Mucosa of gallbladder (tissue), 1 donor: ENCODE data around the gene ARMC3. TPM values are rescaled to one million over a fixed set of nuclear protein-coding genes. Genes with fewer than 3 reads are reported as not detected.
A peak's percentile ranks its signal among the peaks of the same experiment; 100 is the strongest.
"Not testable (repeated sequence)": the region's sequence is repeated elsewhere in the genome, so short reads cannot be mapped to it uniquely, and the experiment has no call there.

Source experiments
- DNase-seq: peaks from one replicate; pipeline ENCODE4 v3.0.0-alpha.2; 2020; ENCODE audit warnings: low spot score
- total RNA-seq: library from RNA; stranded (reverse); gene quantifications from one replicate; pipeline ENCODE4 v1.2.1, GENCODE V29; 2021
- donor health status: DM: no; HTN: no; CAD: no.

The ARMC3 gene
- total RNA-seq, 1 donor from 2014 or later = 0.52 TPM

- DNase-seq = not testable (repeated sequence)
These were observed 1.2 kb downstream of the ARMC3 start for GRCh38 chr10:22929053-22929452.

GRCh38 chr10:22931948-22932347 lies 4.1 kb downstream of the ARMC3 start:
- peak; percentile 33 for DNase-seq

- DNase-seq = no peak
These were observed 4.9 kb downstream of the ARMC3 start for GRCh38 chr10:22932626-22933370.

- no peak for DNase-seq
These were observed 6.9 kb downstream of the ARMC3 start for GRCh38 chr10:22934726-22935125.

- no peak for DNase-seq
These were observed 14.6 kb downstream of the ARMC3 start for GRCh38 chr10:22942437-22942836.

- no peak for DNase-seq
These were observed 18.3 kb downstream of the ARMC3 start for GRCh38 chr10:22945934-22946673.

- no peak for DNase-seq
These were observed 27.1 kb downstream of the ARMC3 start for GRCh38 chr10:22954970-22955369.

- DNase-seq = no peak
These were observed 30.5 kb downstream of the ARMC3 start for GRCh38 chr10:22958338-22958737.

- DNase-seq = no peak
These were observed 31.4 kb downstream of the ARMC3 start for GRCh38 chr10:22959292-22959691.

- DNase-seq = no peak
These were observed 32.1 kb downstream of the ARMC3 start for GRCh38 chr10:22959950-22960349.

GRCh38 chr10:22962817-22963216 lies 35.0 kb downstream of the ARMC3 start:
- DNase-seq = no peak

- no peak for DNase-seq
These were observed 41.9 kb downstream of the ARMC3 start for GRCh38 chr10:22969704-22970103.

- no peak for DNase-seq
These were observed 48.7 kb downstream of the ARMC3 start for GRCh38 chr10:22976534-22976933.

- no peak for DNase-seq
These were observed 49.9 kb downstream of the ARMC3 start for GRCh38 chr10:22977751-22978150.

GRCh38 chr10:22978287-22978686 lies 50.4 kb downstream of the ARMC3 start:
- DNase-seq = no peak

GRCh38 chr10:22978918-22979317 lies 51.1 kb downstream of the ARMC3 start:
- DNase-seq = no peak

GRCh38 chr10:22980822-22981221 lies 53.0 kb downstream of the ARMC3 start:
- no peak for DNase-seq

GRCh38 chr10:22984066-22984465 lies 56.2 kb downstream of the ARMC3 start:
- DNase-seq = no peak

GRCh38 chr10:22986771-22987542 lies 59.1 kb downstream of the ARMC3 start:
- DNase-seq = no peak

GRCh38 chr10:22988581-22989360 lies 60.9 kb downstream of the ARMC3 start:
- DNase-seq = peak; percentile 70

GRCh38 chr10:22990443-22990842 lies 62.6 kb downstream of the ARMC3 start:
- no peak for DNase-seq

GRCh38 chr10:22992075-22992474 lies 64.2 kb downstream of the ARMC3 start:
- DNase-seq = no peak
